Keratinocyte (primary cell): Measurements from ENCODE around the gene KRT40. TPM values are rescaled to one million over a fixed set of nuclear protein-coding genes. Genes with fewer than 3 reads are reported as not detected.

ENCODE experiments used
- DNase-seq: peaks from one replicate; pipeline ENCODE4 v3.0.0-alpha.2; 2011; ENCODE audit warnings: low read depth, missing footprints, low spot score
- FAIRE-seq: peaks from 2 replicates; lab custom pipeline; 2011; peaks lifted over from hg19 to GRCh38; lab: Jason Lieb, UNC
- H2AFZ ChIP-seq: 2 replicates; pipeline ENCODE4 v1.6.0; 2012; ENCODE audit warnings: low read length, control low read depth, inconsistent platforms; ENCODE audit not compliant: control insufficient read depth
- H3K27ac ChIP-seq: 2 replicates; pipeline ENCODE4 v1.5.1; 2011; ENCODE audit warnings: low read length; ENCODE audit not compliant: control insufficient read depth, insufficient read depth
- H3K27me3 ChIP-seq: 3 replicates; pipeline ENCODE4 v1.6.0; 2011; ENCODE audit warnings: low read length; ENCODE audit not compliant: control insufficient read depth, insufficient read depth; ENCODE audit errors: extremely low read depth
- H3K36me3 ChIP-seq, 2 experiments: 2 replicates in 1 of 2; 3 replicates in 1 of 2; pipeline ENCODE4 v1.5.1; 2011; ENCODE audit warnings: low read length in 2 of 2, mild to moderate bottlenecking in 1 of 2; ENCODE audit not compliant: control insufficient read depth in 2 of 2, insufficient read depth in 2 of 2; ENCODE audit errors: extremely low read depth in 1 of 2
- H3K4me1 ChIP-seq: 3 replicates; pipeline ENCODE4 v1.5.1; 2011; ENCODE audit warnings: low read length; ENCODE audit not compliant: control insufficient read depth, insufficient read depth; ENCODE audit errors: extremely low read depth
- H3K4me2 ChIP-seq: 3 replicates; pipeline ENCODE4 v1.6.0; 2011; ENCODE audit warnings: low read depth, low read length; ENCODE audit not compliant: control insufficient read depth, insufficient read depth; ENCODE audit errors: extremely low read depth
- H3K4me3 ChIP-seq, 3 experiments: fragments of 200-600 bp in 1 of 3; sonication (generic) in 1 of 3; 2 replicates in 2 of 3; 3 replicates in 1 of 3; pipeline ENCODE4 v1.5.1; 2011 to 2016; ENCODE audit warnings: low read length in 3 of 3, mild to moderate bottlenecking in 3 of 3, control low read depth in 2 of 3, inconsistent platforms in 1 of 3, low read depth in 1 of 3, mixed read lengths in 1 of 3, mixed run types in 1 of 3, moderate library complexity in 1 of 3; ENCODE audit not compliant: control insufficient read depth in 2 of 3, insufficient read depth in 2 of 3; ENCODE audit errors: extremely low read depth in 1 of 3
- H3K79me2 ChIP-seq: 2 replicates; pipeline ENCODE4 v1.6.0; 2012; ENCODE audit warnings: low read length; ENCODE audit not compliant: control insufficient read depth, insufficient read depth
- H3K9ac ChIP-seq: 3 replicates; pipeline ENCODE4 v1.6.0; 2011; ENCODE audit warnings: low read length; ENCODE audit not compliant: control insufficient read depth, insufficient read depth; ENCODE audit errors: extremely low read depth
- H3K9me1 ChIP-seq: 3 replicates; pipeline ENCODE4 v1.6.0; 2011; ENCODE audit warnings: low read length; ENCODE audit not compliant: control insufficient read depth, insufficient read depth; ENCODE audit errors: extremely low read depth
- H3K9me3 ChIP-seq: 2 replicates; pipeline ENCODE4 v1.5.1; 2012; ENCODE audit warnings: low read depth, low read length; ENCODE audit not compliant: control insufficient read depth
- H4K20me1 ChIP-seq: 3 replicates; pipeline ENCODE4 v1.6.0; 2011; ENCODE audit warnings: low read length; ENCODE audit not compliant: control insufficient read depth, insufficient read depth; ENCODE audit errors: extremely low read depth
- CTCF ChIP-seq, 3 experiments: IDR thresholded peaks in 1 of 3; conservative IDR thresholded peaks in 1 of 3; optimal IDR thresholded peaks in 1 of 3; 2 replicates in 2 of 3; 3 replicates in 1 of 3; pipeline versions ENCODE3 to v1.5.1; 2011; ENCODE audit warnings: low read length in 3 of 3, mild to moderate bottlenecking in 3 of 3, moderate library complexity in 2 of 3, control low read depth in 1 of 3, inconsistent platforms in 1 of 3; ENCODE audit not compliant: insufficient read depth in 2 of 3; ENCODE audit errors: extremely low read depth in 1 of 3
- EZH2 ChIP-seq: IDR thresholded peaks from one replicate; pipeline ENCODE4 v1.6.1; 2012; ENCODE audit warnings: inconsistent platforms, mild to moderate bottlenecking, low read length, moderate library complexity
- dilution Hi-C: fragments of 300-500 bp; cut with MboI; formaldehyde crosslinking; loops from one replicate; pipeline ENCODE4 v1.7.0; 2020; ENCODE audit warnings: low sequenced_read_pairs; ENCODE audit not compliant: extremely low pct_ligation_motif_present
- polyA plus RNA-seq, 5 experiments: library from polyadenylated mRNA; depleted of rRNA in 3 of 5; stranded (reverse) in 3 of 5; stranded (forward) in 1 of 5; unstranded in 1 of 5; fragments of >200 nt; gene quantifications; 1 replicate in 1 of 5; 2 replicates in 3 of 5; 3 replicates in 1 of 5; pipeline versions ENCODE4 v1.2.1 to v1.2.3, GENCODE V29; 2011 to 2012; ENCODE audit warnings: missing spikeins in 2 of 5, low read depth in 1 of 5, low replicate concordance in 1 of 5

KRT40 gene
- polyA plus RNA-seq, 1 donor (not counting 4 experiments of a cell fraction or from before 2014, with no cell fraction given) = 0.03 TPM

GRCh38 chr17:40952154-40952553 is 32.0 kb downstream of the KRT40 start:
- Histone ChIP-seq H3K9me3 (no peaks in the 10 kb centered on the region), H3K9ac (no peak overlapping the region), H3K27me3 (no peaks in the 10 kb centered on the region), H3K27ac (peak overlapping the region; percentile 13), H4K20me1 (no peaks in the 10 kb centered on the region), H2AFZ (no peak overlapping the region), H3K4me1 (peaks cover 41% of the 10 kb centered on the region), H3K9me1 (no peaks in the 10 kb centered on the region), H3K4me3 (no peak overlapping the region), H3K4me2 (no peak overlapping the region), H3K79me2 (no peaks in the 10 kb centered on the region), H3K36me3 (no peaks in the 10 kb centered on the region)
- dilution Hi-C loops = no loop called here
- DNase-seq (no peak), FAIRE-seq (no peak)
- no peak for TF ChIP-seq EZH2

GRCh38 chr17:40951011-40951622 is 33.0 kb downstream of the KRT40 start:
- H3K79me2 ChIP-seq = no peaks in the 10 kb centered on the region
- no peaks in the 10 kb centered on the region for H4K20me1 ChIP-seq
- H3K9me3 ChIP-seq = no peaks in the 10 kb centered on the region
- H3K27me3 ChIP-seq = no peaks in the 10 kb centered on the region
- no peak overlapping the region for H3K9ac ChIP-seq
- no peak overlapping the region for H3K27ac ChIP-seq
- H3K36me3 ChIP-seq = no peaks in the 10 kb centered on the region
- dilution Hi-C loops = no loop called here
- FAIRE-seq (no peak), DNase-seq (no peak)
- TF ChIP-seq CTCF (optimal IDR thresholded peaks at IDR 0.05 in 1 of 3, IDR thresholded peaks at IDR 0.05 in 1 of 3, conservative IDR thresholded peaks at IDR 0.05 in 1 of 3; ENCODE audit: extremely low read depth in 1 of 3, insufficient read depth in 2 of 3, low read length in 3 of 3) (no peak), EZH2 (no peak)
- H3K4me1 ChIP-seq = peaks cover 31% of the 10 kb centered on the region
- no peak overlapping the region for H3K4me2 ChIP-seq
- H3K9me1 ChIP-seq = no peaks in the 10 kb centered on the region
- H3K4me3 ChIP-seq = no peak overlapping the region
- H2AFZ ChIP-seq = no peak overlapping the region

DNA sequence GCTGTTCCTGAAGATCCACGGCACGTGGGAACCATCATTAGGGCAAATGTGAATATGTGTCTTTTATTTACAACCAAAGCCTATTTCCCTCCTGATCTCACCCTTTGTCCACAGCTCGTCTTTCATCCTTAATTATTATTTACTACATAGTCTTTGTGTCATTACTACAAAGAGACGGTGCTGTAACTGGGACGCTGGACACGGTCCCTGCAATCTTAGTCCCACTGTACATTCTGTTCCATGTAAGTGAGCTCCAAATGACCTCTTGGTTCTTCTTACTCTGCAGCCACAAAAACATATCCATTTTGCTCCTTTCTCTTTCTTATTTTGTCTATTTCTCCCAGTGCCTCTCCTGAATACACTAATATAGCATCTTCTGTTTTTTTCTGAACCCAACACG is 34.0 kb downstream of the KRT40 start:
- DNase-seq = no peak
- H3K27me3 ChIP-seq = no peaks in the 10 kb centered on the region
- H4K20me1 ChIP-seq = no peaks in the 10 kb centered on the region
- no peaks in the 10 kb centered on the region for H3K79me2 ChIP-seq
- dilution Hi-C loops = no loop called here
- no peak for TF ChIP-seq CTCF (optimal IDR thresholded peaks at IDR 0.05 in 1 of 3, IDR thresholded peaks at IDR 0.05 in 1 of 3, conservative IDR thresholded peaks at IDR 0.05 in 1 of 3; ENCODE audit: extremely low read depth in 1 of 3, insufficient read depth in 2 of 3, low read length in 3 of 3)
- TF ChIP-seq EZH2 = no peak
- no peak overlapping the region for H2AFZ ChIP-seq
- H3K9ac ChIP-seq = no peak overlapping the region
- H3K27ac ChIP-seq = no peak overlapping the region
- no peaks in the 10 kb centered on the region for H3K9me3 ChIP-seq
- no peak overlapping the region for H3K4me2 ChIP-seq
- H3K4me3 ChIP-seq = no peak overlapping the region
- H3K9me1 ChIP-seq = no peaks in the 10 kb centered on the region
- no peaks in the 10 kb centered on the region for H3K36me3 ChIP-seq
- no peak for FAIRE-seq
- peaks cover 28% of the 10 kb centered on the region for H3K4me1 ChIP-seq
